Hepatocyte (in vitro differentiated cells): ENCODE data around the gene GLI3. TPM values are rescaled to one million over a fixed set of nuclear protein-coding genes. Genes with fewer than 3 reads are reported as not detected.

Experiments used
- DNase-seq: peaks from one replicate; pipeline ENCODE4 v3.0.0-alpha.2; 2016; ENCODE audit warnings: low spot score
- H2AFZ ChIP-seq: fragments of 200-600 bp; sonication (generic); 2 replicates; pipeline ENCODE4 v1.6.0; 2016; ENCODE audit warnings: antibody characterized with exemption, mild to moderate bottlenecking
- H3K27ac ChIP-seq: fragments of 200-600 bp; sonication (generic); 2 replicates; pipeline ENCODE4 v1.5.1; 2016; ENCODE audit warnings: mild to moderate bottlenecking
- H3K27me3 ChIP-seq: fragments of 200-600 bp; sonication (generic); 2 replicates; pipeline ENCODE4 v1.6.1; 2016
- H3K36me3 ChIP-seq: fragments of 200-600 bp; sonication (generic); replicated peaks from 2 replicates; pipeline ENCODE4 v1.5.1; 2016; ENCODE audit warnings: low read depth; ENCODE audit not compliant: insufficient read depth
- H3K4me1 ChIP-seq: fragments of 200-600 bp; sonication (generic); 2 replicates; pipeline ENCODE4 v1.5.1; 2016; ENCODE audit warnings: mild to moderate bottlenecking, moderate library complexity; ENCODE audit not compliant: insufficient read depth
- H3K4me2 ChIP-seq: fragments of 200-600 bp; sonication (generic); 2 replicates; pipeline ENCODE4 v1.6.0; 2016
- H3K4me3 ChIP-seq: fragments of 200-600 bp; sonication (generic); 2 replicates; pipeline ENCODE4 v1.5.1; 2016; ENCODE audit warnings: mild to moderate bottlenecking
- H3K79me2 ChIP-seq: fragments of 200-600 bp; sonication (generic); 2 replicates; pipeline ENCODE4 v1.6.0; 2017; ENCODE audit warnings: mild to moderate bottlenecking
- H3K9me2 ChIP-seq: fragments of 200-600 bp; sonication (generic); replicated peaks from 2 replicates; pipeline ENCODE4 v1.6.0; 2017; ENCODE audit warnings: mild to moderate bottlenecking; ENCODE audit not compliant: insufficient read depth
- H3K9me3 ChIP-seq: fragments of 200-600 bp; sonication (generic); 2 replicates; pipeline ENCODE4 v1.5.1; 2016; ENCODE audit warnings: low read depth, mild to moderate bottlenecking
- H4K20me1 ChIP-seq: fragments of 200-600 bp; sonication (generic); 2 replicates; pipeline ENCODE4 v1.6.0; 2016; ENCODE audit warnings: mild to moderate bottlenecking; ENCODE audit not compliant: insufficient read depth, poor library complexity, severe bottlenecking
- EZH2 ChIP-seq: fragments of 200-600 bp; sonication (generic); IDR thresholded peaks from 2 replicates; pipeline ENCODE4 v1.6.1; 2016; ENCODE audit warnings: antibody characterized with exemption, mild to moderate bottlenecking, borderline replicate concordance
- EZH2phosphoT487 ChIP-seq: fragments of 200-600 bp; sonication (generic); IDR thresholded peaks from one replicate; pipeline ENCODE4 v1.6.1; 2018; ENCODE audit warnings: antibody characterized with exemption, mild to moderate bottlenecking, low read depth, moderate library complexity; ENCODE audit not compliant: unreplicated experiment, severe bottlenecking
- WGBS: methylation state at CpG from one replicate; pipeline ENCODE4 v1.1.6; 2016; ENCODE audit warnings: low lambda C conversion rate; ENCODE audit errors: missing lambda C conversion rate; 5-methylcytosine and 5-hydroxymethylcytosine counted together
- polyA plus RNA-seq: library from polyadenylated mRNA; unstranded; fragments of >200 nt; fragmentation: Nextera tagmentation; extraction: Ambion mirVana; gene quantifications from 2 replicates; pipeline ENCODE4 v1.2.1, GENCODE V29; 2016
- total RNA-seq: library from RNA; depleted of rRNA; stranded (reverse); fragments of >200 nt; gene quantifications from 2 replicates; pipeline ENCODE4 v1.2.3, GENCODE V29; 2014
- TF ChIP-seq, protein P1 (sequence below): fragments of 200-600 bp; sonication (generic); IDR thresholded peaks from 2 replicates; pipeline ENCODE4 v1.5.1; 2016; ENCODE audit warnings: antibody characterized with exemption, mild to moderate bottlenecking; ENCODE audit not compliant: poor library complexity

Gene GLI3
- total and polyA plus RNA-seq, 2 experiments from 2014 or later: 5.5 to 20.0 TPM

GRCh38 chr7:42244828-42245227 is 7.8 kb upstream of the GLI3 start:
- Histone ChIP-seq H3K9me3 (no peaks in the 10 kb centered on the region), H3K79me2 (no peaks in the 10 kb centered on the region), H3K4me3 (no peak overlapping the region), H3K9me2 (no peaks in the 10 kb centered on the region), H3K36me3 (no peaks in the 10 kb centered on the region), H3K4me1 (no peaks in the 10 kb centered on the region), H3K4me2 (no peak overlapping the region), H3K27me3 (peaks cover 19% of the 10 kb centered on the region), H3K27ac (no peak overlapping the region), H4K20me1 (no peaks in the 10 kb centered on the region), H2AFZ (no peak overlapping the region)
- TF ChIP-seq, protein P1, sequence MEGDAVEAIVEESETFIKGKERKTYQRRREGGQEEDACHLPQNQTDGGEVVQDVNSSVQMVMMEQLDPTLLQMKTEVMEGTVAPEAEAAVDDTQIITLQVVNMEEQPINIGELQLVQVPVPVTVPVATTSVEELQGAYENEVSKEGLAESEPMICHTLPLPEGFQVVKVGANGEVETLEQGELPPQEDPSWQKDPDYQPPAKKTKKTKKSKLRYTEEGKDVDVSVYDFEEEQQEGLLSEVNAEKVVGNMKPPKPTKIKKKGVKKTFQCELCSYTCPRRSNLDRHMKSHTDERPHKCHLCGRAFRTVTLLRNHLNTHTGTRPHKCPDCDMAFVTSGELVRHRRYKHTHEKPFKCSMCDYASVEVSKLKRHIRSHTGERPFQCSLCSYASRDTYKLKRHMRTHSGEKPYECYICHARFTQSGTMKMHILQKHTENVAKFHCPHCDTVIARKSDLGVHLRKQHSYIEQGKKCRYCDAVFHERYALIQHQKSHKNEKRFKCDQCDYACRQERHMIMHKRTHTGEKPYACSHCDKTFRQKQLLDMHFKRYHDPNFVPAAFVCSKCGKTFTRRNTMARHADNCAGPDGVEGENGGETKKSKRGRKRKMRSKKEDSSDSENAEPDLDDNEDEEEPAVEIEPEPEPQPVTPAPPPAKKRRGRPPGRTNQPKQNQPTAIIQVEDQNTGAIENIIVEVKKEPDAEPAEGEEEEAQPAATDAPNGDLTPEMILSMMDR: no peak
- TF ChIP-seq EZH2phosphoT487: no peak
- TF ChIP-seq EZH2: no peak
- WGBS: 91% methylated on average over 2 of the region's 2 CpGs
- no peak for DNase-seq

DNA sequence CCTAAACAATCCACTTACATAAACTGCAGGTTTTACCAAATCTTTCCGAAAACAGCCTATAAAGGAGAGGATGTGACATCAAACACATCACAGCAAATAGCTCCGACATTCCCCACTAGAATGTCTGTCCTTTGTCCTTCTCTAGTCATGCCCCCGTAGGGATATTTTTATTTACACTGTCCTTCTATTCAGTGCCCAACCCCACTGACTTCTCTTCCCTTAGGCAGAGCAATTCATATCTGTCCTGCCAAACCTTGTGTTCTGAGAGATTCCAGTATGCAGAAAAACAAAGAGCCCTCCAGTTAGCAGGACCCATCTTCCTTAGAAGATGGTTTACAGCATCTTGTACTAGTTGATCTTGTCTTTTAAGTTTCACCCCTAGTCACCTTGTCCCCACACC is 5.4 kb upstream of the GLI3 start:
- Histone ChIP-seq H4K20me1 (no peaks in the 10 kb centered on the region), H3K4me2 (no peak overlapping the region), H3K36me3 (no peaks in the 10 kb centered on the region), H3K4me1 (peaks cover 14% of the 10 kb centered on the region), H3K4me3 (no peak overlapping the region), H2AFZ (no peak overlapping the region), H3K27ac (no peak overlapping the region), H3K79me2 (no peaks in the 10 kb centered on the region), H3K27me3 (peaks cover 32% of the 10 kb centered on the region), H3K9me3 (no peaks in the 10 kb centered on the region), H3K9me2 (no peaks in the 10 kb centered on the region)
- TF ChIP-seq EZH2phosphoT487 (no peak), EZH2 (no peak)
- TF ChIP-seq, protein P1: no peak
- DNase-seq: no peak
- WGBS: 68% methylated on average over 3 of the region's 3 CpGs

- H3K9me2 ChIP-seq: no peaks in the 10 kb centered on the region
- no peak for DNase-seq
- TF ChIP-seq EZH2 (no peak), EZH2phosphoT487 (no peak)
- TF ChIP-seq, protein P1: no peak
- 83% methylated on average over 6 of the region's 6 CpGs for WGBS
- no peaks in the 10 kb centered on the region for H3K36me3 ChIP-seq
- H3K27ac ChIP-seq: no peak overlapping the region
- H3K9me3 ChIP-seq: no peaks in the 10 kb centered on the region
- no peaks in the 10 kb centered on the region for H3K79me2 ChIP-seq
- no peak overlapping the region for H2AFZ ChIP-seq
- H4K20me1 ChIP-seq: no peaks in the 10 kb centered on the region
- no peak overlapping the region for H3K4me2 ChIP-seq
- peaks cover 32% of the 10 kb centered on the region for H3K27me3 ChIP-seq
- peaks cover 14% of the 10 kb centered on the region for H3K4me1 ChIP-seq
- no peak overlapping the region for H3K4me3 ChIP-seq
Observed at GRCh38 chr7:42241424-42241823, 4.4 kb upstream of the GLI3 start.

DNA sequence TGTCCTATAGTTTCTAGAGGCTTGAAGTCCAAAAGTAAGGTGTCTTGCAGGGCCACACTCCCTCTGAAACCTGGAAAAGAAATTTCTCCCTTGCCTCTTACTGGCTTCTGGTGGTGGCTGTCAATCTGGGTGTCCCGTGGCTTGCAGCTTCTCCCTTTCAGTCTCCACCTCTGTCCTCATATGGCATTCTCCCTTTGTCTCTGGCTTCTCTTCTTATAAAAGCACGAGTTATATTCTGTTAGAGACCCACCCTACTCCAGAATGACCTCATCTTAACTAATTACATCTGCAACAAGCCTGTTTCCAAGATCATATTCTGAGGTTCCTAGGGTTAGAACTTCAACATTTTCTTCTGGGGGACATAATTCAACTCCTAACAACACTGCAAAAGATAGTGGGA is 3.4 kb upstream of the GLI3 start:
- Histone ChIP-seq H3K9me3 (no peaks in the 10 kb centered on the region), H3K4me3 (no peak overlapping the region), H3K9me2 (no peaks in the 10 kb centered on the region), H3K4me2 (no peak overlapping the region), H3K36me3 (no peaks in the 10 kb centered on the region), H4K20me1 (no peaks in the 10 kb centered on the region), H3K4me1 (peaks cover 14% of the 10 kb centered on the region), H3K27ac (no peak overlapping the region), H3K79me2 (peaks cover 7% of the 10 kb centered on the region), H2AFZ (no peak overlapping the region), H3K27me3 (peaks cover 36% of the 10 kb centered on the region)
- 82% methylated on average over 2 of the region's 2 CpGs for WGBS
- no peak for TF ChIP-seq EZH2
- TF ChIP-seq, protein P1: no peak
- TF ChIP-seq EZH2phosphoT487: no peak
- no peak for DNase-seq
